Measurements from ENCODE around the gene MGRN1. TPM values are rescaled to one million over a fixed set of nuclear protein-coding genes. Genes with fewer than 3 reads are reported as not detected.

MGRN1 gene
- 29.2 TPM for polyA plus RNA-seq (2012; ENCODE audit: low read depth, missing spikeins)

- peak; percentile 98 for FAIRE-seq
- peak; percentile 47; the same call in 1 of the 2 replicates for TF ChIP-seq POU2F2 (IDR thresholded peaks at IDR 0.05; ENCODE audit: low read depth, low read length)
- TF ChIP-seq POLR2AphosphoS5 (IDR thresholded peaks at IDR 0.05; ENCODE audit: low read depth, low read length) = no peak; the same call in 1 of the 2 replicates
- TF ChIP-seq TAF1 (IDR thresholded peaks at IDR 0.05; ENCODE audit: low read depth, low read length) = 0 out of 2 replicates have a peak, but pooled peaks have one; percentile 47
- no peak for TF ChIP-seq PAX5 (IDR thresholded peaks at IDR 0.05; ENCODE audit: insufficient read depth, low read length, severe bottlenecking)
- TF ChIP-seq POLR2A (IDR thresholded peaks at IDR 0.05; ENCODE audit: low read depth, low read length) = no peak; the same call in 1 of the 2 replicates
- no peak for TF ChIP-seq SPI1 (IDR thresholded peaks at IDR 0.05; ENCODE audit: low read depth, low read length)
- DNase-seq (ENCODE audit: insufficient read length, low spot score) = peak; percentile 88
Measured at GRCh38 chr16:4624015-4624826, at the start of gene MGRN1. TSS of gene MGRN1 (plus strand) at chr16:4624826. CDS start at chr16:4624961, 135 bp downstream.

DNA sequence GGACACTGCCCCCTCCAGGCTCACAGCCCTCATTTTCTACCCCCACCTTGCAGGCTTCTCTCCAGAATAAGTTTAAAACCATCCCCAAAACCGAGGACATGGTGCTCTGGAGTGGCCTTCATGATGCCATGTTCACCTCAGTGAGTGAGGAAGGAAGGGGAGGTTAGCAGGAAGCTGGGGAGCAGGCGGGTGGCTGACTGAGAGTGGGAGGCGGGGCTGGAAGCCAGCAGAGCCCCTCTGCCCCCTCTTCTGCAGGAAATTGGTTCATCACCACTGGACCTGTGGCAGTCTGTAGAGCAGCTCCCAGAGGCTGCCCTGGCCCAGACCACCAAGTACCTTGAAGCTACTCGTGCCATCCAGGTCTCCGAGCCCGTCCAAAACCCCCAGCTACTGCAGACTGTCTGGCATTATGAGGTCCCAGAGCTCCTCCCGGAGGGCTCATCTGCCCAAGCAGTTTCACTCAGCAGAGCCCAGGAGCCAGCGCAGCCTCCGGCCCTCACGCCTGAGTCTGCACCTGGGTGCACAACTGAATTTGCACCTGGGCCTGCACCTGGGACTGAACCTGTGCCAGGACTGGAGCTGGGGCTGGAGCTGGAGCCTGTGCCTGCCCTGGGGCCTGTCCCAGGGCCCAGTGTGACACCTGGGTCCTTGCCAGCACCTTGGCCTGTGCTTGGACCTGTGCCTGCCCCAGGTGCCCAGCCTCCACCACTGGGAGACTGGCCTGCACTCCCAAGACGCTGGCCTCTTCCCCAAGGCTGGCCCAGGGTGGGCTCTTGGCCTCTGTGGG is 49.5 kb upstream of the MGRN1 start:
- FAIRE-seq (no peak), DNase-seq (ENCODE audit: insufficient read length, low spot score) (no peak)
- TF ChIP-seq PAX5 (IDR thresholded peaks at IDR 0.05; ENCODE audit: insufficient read depth, low read length, severe bottlenecking) (no peak), TAF1 (IDR thresholded peaks at IDR 0.05; ENCODE audit: low read depth, low read length) (no peak), SPI1 (IDR thresholded peaks at IDR 0.05; ENCODE audit: low read depth, low read length) (no peak), POU2F2 (IDR thresholded peaks at IDR 0.05; ENCODE audit: low read depth, low read length) (no peak), POLR2AphosphoS5 (IDR thresholded peaks at IDR 0.05; ENCODE audit: low read depth, low read length) (no peak), POLR2A (IDR thresholded peaks at IDR 0.05; ENCODE audit: low read depth, low read length) (no peak)

- FAIRE-seq (no peak), DNase-seq (ENCODE audit: insufficient read length, low spot score) (no peak)
- TF ChIP-seq TAF1 (IDR thresholded peaks at IDR 0.05; ENCODE audit: low read depth, low read length) = no peak
- no peak for TF ChIP-seq POLR2AphosphoS5 (IDR thresholded peaks at IDR 0.05; ENCODE audit: low read depth, low read length)
- TF ChIP-seq PAX5 (IDR thresholded peaks at IDR 0.05; ENCODE audit: insufficient read depth, low read length, severe bottlenecking) = no peak
- no peak for TF ChIP-seq POLR2A (IDR thresholded peaks at IDR 0.05; ENCODE audit: low read depth, low read length)
- TF ChIP-seq SPI1 (IDR thresholded peaks at IDR 0.05; ENCODE audit: low read depth, low read length) = no peak
- no peak for TF ChIP-seq POU2F2 (IDR thresholded peaks at IDR 0.05; ENCODE audit: low read depth, low read length)
Measured at GRCh38 chr16:4576008-4576407, 48.6 kb upstream of the MGRN1 start.

DNA sequence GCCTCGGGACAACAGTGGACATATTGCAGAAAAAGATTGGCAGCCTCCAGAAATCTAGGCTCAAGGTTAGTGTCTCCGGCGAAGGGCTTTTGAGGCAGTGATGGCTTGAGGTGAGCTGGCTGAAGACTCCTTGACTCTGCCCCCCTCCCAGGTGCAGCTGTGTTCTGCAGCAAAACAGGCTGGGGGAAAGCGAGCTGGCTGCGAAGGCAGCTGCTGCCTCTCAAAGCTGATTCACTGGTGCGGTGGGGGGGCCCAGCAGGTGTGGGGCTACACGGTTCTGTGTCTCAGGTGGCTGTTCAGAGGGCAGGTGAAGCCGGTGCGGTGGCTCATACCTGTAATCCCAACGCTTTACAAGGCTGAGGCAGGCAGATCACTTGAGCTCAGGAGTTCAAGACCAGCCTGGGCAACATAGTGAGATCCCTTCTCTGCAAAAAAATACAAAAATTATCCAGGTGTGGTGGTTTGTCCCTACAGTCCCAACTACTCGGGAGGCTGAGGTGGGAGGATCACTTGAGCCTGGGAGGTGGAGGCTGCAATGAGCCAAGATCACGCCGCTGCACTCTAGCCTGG is 45.6 kb upstream of the MGRN1 start:
- FAIRE-seq (no peak), DNase-seq (ENCODE audit: insufficient read length, low spot score) (no peak)
- TF ChIP-seq POLR2A (IDR thresholded peaks at IDR 0.05; ENCODE audit: low read depth, low read length) (no peak), POLR2AphosphoS5 (IDR thresholded peaks at IDR 0.05; ENCODE audit: low read depth, low read length) (no peak), PAX5 (IDR thresholded peaks at IDR 0.05; ENCODE audit: insufficient read depth, low read length, severe bottlenecking) (no peak)

GRCh38 chr16:4580250-4580649 is 44.4 kb upstream of the MGRN1 start:
- DNase-seq (ENCODE audit: insufficient read length, low spot score) (no peak), FAIRE-seq (no peak)
- TF ChIP-seq POLR2AphosphoS5 (IDR thresholded peaks at IDR 0.05; ENCODE audit: low read depth, low read length) (no peak), SPI1 (IDR thresholded peaks at IDR 0.05; ENCODE audit: low read depth, low read length) (no peak), POLR2A (IDR thresholded peaks at IDR 0.05; ENCODE audit: low read depth, low read length) (no peak), PAX5 (IDR thresholded peaks at IDR 0.05; ENCODE audit: insufficient read depth, low read length, severe bottlenecking) (no peak)

DNA sequence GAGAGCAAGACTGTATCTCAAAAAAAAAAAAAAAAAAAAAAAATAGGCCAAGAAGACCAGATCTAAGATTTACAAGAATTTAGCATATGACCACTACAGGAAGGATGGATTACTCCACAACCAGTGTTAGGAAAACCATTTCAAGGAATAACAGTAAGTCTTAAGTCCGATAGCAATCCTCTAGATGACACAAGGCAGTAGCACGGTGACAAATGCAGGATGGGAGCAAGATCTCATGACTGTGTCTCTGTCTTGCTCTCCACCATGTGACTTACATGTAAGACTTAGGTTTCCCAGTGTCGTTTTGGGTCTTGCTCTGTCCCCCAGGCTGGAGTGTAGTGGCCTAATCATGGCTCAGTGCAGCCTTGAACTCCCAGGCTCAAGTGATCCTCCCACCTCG is 40.7 kb upstream of the MGRN1 start:
- TF ChIP-seq PAX5 (IDR thresholded peaks at IDR 0.05; ENCODE audit: insufficient read depth, low read length, severe bottlenecking) (no peak), SPI1 (IDR thresholded peaks at IDR 0.05; ENCODE audit: low read depth, low read length) (no peak), TAF1 (IDR thresholded peaks at IDR 0.05; ENCODE audit: low read depth, low read length) (no peak), POU2F2 (IDR thresholded peaks at IDR 0.05; ENCODE audit: low read depth, low read length) (no peak), POLR2AphosphoS5 (IDR thresholded peaks at IDR 0.05; ENCODE audit: low read depth, low read length) (no peak), POLR2A (IDR thresholded peaks at IDR 0.05; ENCODE audit: low read depth, low read length) (no peak)
- no peak for DNase-seq (ENCODE audit: insufficient read length, low spot score)
- FAIRE-seq = no peak

- DNase-seq (ENCODE audit: insufficient read length, low spot score) (no peak), FAIRE-seq (no peak)
- no peak for TF ChIP-seq POLR2AphosphoS5 (IDR thresholded peaks at IDR 0.05; ENCODE audit: low read depth, low read length)
- TF ChIP-seq POLR2A (IDR thresholded peaks at IDR 0.05; ENCODE audit: low read depth, low read length) = no peak
- TF ChIP-seq POU2F2 (IDR thresholded peaks at IDR 0.05; ENCODE audit: low read depth, low read length) = no peak
- no peak for TF ChIP-seq TAF1 (IDR thresholded peaks at IDR 0.05; ENCODE audit: low read depth, low read length)
- TF ChIP-seq PAX5 (IDR thresholded peaks at IDR 0.05; ENCODE audit: insufficient read depth, low read length, severe bottlenecking) = no peak
- TF ChIP-seq SPI1 (IDR thresholded peaks at IDR 0.05; ENCODE audit: low read depth, low read length) = no peak
Measured at GRCh38 chr16:4586291-4586690, 38.3 kb upstream of the MGRN1 start.

DNA sequence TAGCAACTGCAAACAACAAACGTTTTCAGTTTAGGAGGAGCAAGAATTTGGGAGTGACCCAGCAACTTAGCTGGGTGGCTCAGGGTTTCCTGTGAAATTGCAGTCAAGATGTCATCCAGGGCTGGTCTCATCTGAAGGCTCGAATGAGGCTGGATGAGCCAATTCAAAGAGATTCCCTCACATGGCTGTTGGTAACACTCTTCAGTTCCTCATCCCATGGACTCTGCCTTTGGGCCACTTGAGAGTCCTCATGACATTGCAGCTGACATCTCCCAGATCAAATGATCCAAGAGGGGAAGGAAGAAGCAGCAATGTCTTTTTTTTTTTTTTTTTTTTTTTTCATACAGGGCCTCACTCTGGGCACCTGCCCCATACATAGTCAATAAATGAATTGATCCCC is 36.2 kb upstream of the MGRN1 start:
- DNase-seq (ENCODE audit: insufficient read length, low spot score) (no peak), FAIRE-seq (no peak)
- TF ChIP-seq POLR2AphosphoS5 (IDR thresholded peaks at IDR 0.05; ENCODE audit: low read depth, low read length) (no peak), POLR2A (IDR thresholded peaks at IDR 0.05; ENCODE audit: low read depth, low read length) (no peak), SPI1 (IDR thresholded peaks at IDR 0.05; ENCODE audit: low read depth, low read length) (no peak), TAF1 (IDR thresholded peaks at IDR 0.05; ENCODE audit: low read depth, low read length) (no peak), POU2F2 (IDR thresholded peaks at IDR 0.05; ENCODE audit: low read depth, low read length) (no peak), PAX5 (IDR thresholded peaks at IDR 0.05; ENCODE audit: insufficient read depth, low read length, severe bottlenecking) (no peak)

- no peak for DNase-seq (ENCODE audit: insufficient read length, low spot score)
- TF ChIP-seq POLR2A (IDR thresholded peaks at IDR 0.05; ENCODE audit: low read depth, low read length) (no peak), PAX5 (IDR thresholded peaks at IDR 0.05; ENCODE audit: insufficient read depth, low read length, severe bottlenecking) (no peak), POLR2AphosphoS5 (IDR thresholded peaks at IDR 0.05; ENCODE audit: low read depth, low read length) (no peak), SPI1 (IDR thresholded peaks at IDR 0.05; ENCODE audit: low read depth, low read length) (no peak), POU2F2 (IDR thresholded peaks at IDR 0.05; ENCODE audit: low read depth, low read length) (no peak), TAF1 (IDR thresholded peaks at IDR 0.05; ENCODE audit: low read depth, low read length) (no peak)
- FAIRE-seq = no peak
Measured at GRCh38 chr16:4588961-4589360, 35.7 kb upstream of the MGRN1 start.
